KMS-11 (cell line): Measurements from ENCODE around the gene PLCB4.

Experiments used
- H2AFZ ChIP-seq: fragments of 200-600 bp; sonication (generic); 2 replicates; pipeline ENCODE4 v1.6.1; 2016; ENCODE audit warnings: antibody characterized with exemption, mixed run types, low read depth
- H3K27ac ChIP-seq: fragments of 200-600 bp; sonication (generic); 2 replicates; pipeline ENCODE4 v1.6.1; 2016; ENCODE audit warnings: mild to moderate bottlenecking, mixed run types
- H3K27me3 ChIP-seq: fragments of 200-600 bp; sonication (generic); 2 replicates; pipeline ENCODE4 v1.6.1; 2017; ENCODE audit warnings: mild to moderate bottlenecking, low read depth, mixed run types, moderate library complexity; ENCODE audit not compliant: insufficient read depth
- H3K36me3 ChIP-seq: fragments of 200-600 bp; sonication (generic); 2 replicates; pipeline ENCODE4 v1.6.1; 2017; ENCODE audit warnings: mild to moderate bottlenecking, mixed run types; ENCODE audit not compliant: insufficient read depth
- H3K4me1 ChIP-seq: fragments of 200-600 bp; sonication (generic); 2 replicates; pipeline ENCODE4 v1.6.1; 2016; ENCODE audit warnings: mild to moderate bottlenecking, low read depth, mixed run types; ENCODE audit not compliant: poor library complexity, severe bottlenecking
- H3K4me2 ChIP-seq: fragments of 200-600 bp; sonication (generic); 2 replicates; pipeline ENCODE4 v1.7.0; 2016; ENCODE audit warnings: mild to moderate bottlenecking, mixed run types
- H3K4me3 ChIP-seq: fragments of 200-600 bp; sonication (generic); IDR thresholded peaks from 2 replicates; pipeline ENCODE4 v1.6.1; 2017; ENCODE audit warnings: low read depth, low read length, mixed read lengths; ENCODE audit not compliant: insufficient read depth
- H3K79me2 ChIP-seq: fragments of 200-600 bp; sonication (generic); 2 replicates; pipeline ENCODE4 v1.6.1; 2016; ENCODE audit warnings: low read depth, mixed run types; ENCODE audit not compliant: insufficient read depth
- H3K9ac ChIP-seq: fragments of 200-600 bp; sonication (generic); 2 replicates; pipeline ENCODE4 v1.6.1; 2016; ENCODE audit warnings: mild to moderate bottlenecking, mixed run types
- H4K20me1 ChIP-seq: fragments of 200-600 bp; sonication (generic); 2 replicates; pipeline ENCODE4 v1.6.1; 2016; ENCODE audit warnings: mild to moderate bottlenecking, mixed run types; ENCODE audit not compliant: insufficient read depth
- CTCF ChIP-seq: fragments of 200-600 bp; sonication (generic); conservative IDR thresholded peaks from 2 replicates; pipeline ENCODE4 v1.6.1; 2017; ENCODE audit warnings: low read depth, mild to moderate bottlenecking, antibody characterized with exemption, low read length, moderate library complexity, mixed read lengths

The PLCB4 gene

DNA sequence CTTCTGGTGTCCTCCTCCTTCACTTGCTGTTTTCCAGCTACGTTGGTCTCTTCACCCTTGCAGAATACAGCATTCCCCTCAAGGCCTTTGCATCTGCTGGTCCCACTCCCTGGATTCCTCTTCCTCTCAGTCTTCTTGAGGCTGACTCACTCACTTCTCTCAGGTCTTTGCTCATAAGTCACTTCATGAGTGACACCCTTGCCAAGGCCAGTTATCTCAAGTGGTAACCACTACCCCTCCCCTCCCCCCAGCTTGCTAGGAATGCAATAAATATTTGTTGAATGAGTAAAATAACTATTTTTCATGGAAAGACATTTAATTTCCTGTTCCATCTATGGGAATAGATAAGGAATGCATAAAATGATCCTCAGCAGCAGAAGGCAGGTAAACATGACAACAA is 131.7 kb downstream of the PLCB4 start:
- H3K4me1 ChIP-seq: no peaks in the 10 kb centered on the region
- no peak overlapping the region for H3K4me3 ChIP-seq
- TF ChIP-seq CTCF: no peak
- no peaks in the 10 kb centered on the region for H3K79me2 ChIP-seq
- H3K9ac ChIP-seq: no peak overlapping the region
- no peak overlapping the region for H2AFZ ChIP-seq
- H4K20me1 ChIP-seq: no peaks in the 10 kb centered on the region
- H3K27ac ChIP-seq: no peak overlapping the region
- H3K27me3 ChIP-seq: no peaks in the 10 kb centered on the region
- H3K4me2 ChIP-seq: no peak overlapping the region
- H3K36me3 ChIP-seq: no peaks in the 10 kb centered on the region

- Histone ChIP-seq H3K9ac (no peak overlapping the region), H3K4me2 (no peak overlapping the region), H3K79me2 (no peaks in the 10 kb centered on the region), H4K20me1 (no peaks in the 10 kb centered on the region), H3K27me3 (no peaks in the 10 kb centered on the region), H2AFZ (no peak overlapping the region), H3K4me3 (no peak overlapping the region), H3K4me1 (no peaks in the 10 kb centered on the region), H3K36me3 (no peaks in the 10 kb centered on the region), H3K27ac (no peak overlapping the region)
- no peak for TF ChIP-seq CTCF
Measured at GRCh38 chr20:9202420-9203080, 133.7 kb downstream of the PLCB4 start.

DNA sequence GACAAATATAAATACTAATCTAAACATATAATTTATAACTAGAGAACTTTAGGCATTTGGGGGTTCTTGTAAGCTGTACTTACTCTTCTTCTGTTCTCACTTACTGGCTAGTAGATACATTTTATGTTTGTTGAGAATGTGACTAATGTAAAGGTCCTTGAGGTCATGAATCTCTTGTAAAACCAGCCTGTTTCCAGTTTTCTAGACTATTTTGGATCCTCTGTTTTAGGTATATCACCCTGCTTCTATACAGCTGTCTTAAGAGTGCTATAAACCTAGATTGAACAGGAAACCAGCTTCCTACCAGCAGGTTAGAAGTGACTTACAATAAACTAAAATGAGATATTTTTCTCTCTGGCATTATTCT is 134.2 kb downstream of the PLCB4 start:
- no peak for TF ChIP-seq CTCF
- no peaks in the 10 kb centered on the region for H3K4me1 ChIP-seq
- H3K9ac ChIP-seq: no peak overlapping the region
- no peaks in the 10 kb centered on the region for H4K20me1 ChIP-seq
- no peak overlapping the region for H3K4me3 ChIP-seq
- no peaks in the 10 kb centered on the region for H3K79me2 ChIP-seq
- no peak overlapping the region for H3K4me2 ChIP-seq
- no peak overlapping the region for H2AFZ ChIP-seq
- H3K36me3 ChIP-seq: no peaks in the 10 kb centered on the region
- no peak overlapping the region for H3K27ac ChIP-seq
- H3K27me3 ChIP-seq: no peaks in the 10 kb centered on the region

- Histone ChIP-seq H3K27ac (no peak overlapping the region), H3K79me2 (no peaks in the 10 kb centered on the region), H3K9ac (no peak overlapping the region), H3K36me3 (no peaks in the 10 kb centered on the region), H3K4me3 (no peak overlapping the region), H3K4me1 (no peaks in the 10 kb centered on the region), H3K4me2 (no peak overlapping the region), H3K27me3 (no peaks in the 10 kb centered on the region), H4K20me1 (no peaks in the 10 kb centered on the region), H2AFZ (no peak overlapping the region)
- TF ChIP-seq CTCF: no peak
Measured at GRCh38 chr20:9204979-9205378, 136.1 kb downstream of the PLCB4 start.
